H1 (cell line): ENCODE measurements around the gene UTP25. TPM values are rescaled to one million over a fixed set of nuclear protein-coding genes. Genes with fewer than 3 reads are reported as not detected.

Experiments
- CTCF ChIA-PET: fragments of 300-600 bp; sonication (Branson Sonifier 250); formaldehyde crosslinking; loops from one replicate; lab custom pipeline; 2021; ENCODE audit not compliant: partially characterized antibody; lab: Charles Lee
- POLR2A ChIA-PET: fragments of 300-600 bp; sonication (Branson Sonifier 250); formaldehyde crosslinking; loops from one replicate; lab custom pipeline; 2021; ENCODE audit warnings: inconsistent platforms; ENCODE audit not compliant: partially characterized antibody; lab: Charles Lee
- DNase-seq, 2 experiments: peaks; one replicate each; pipeline versions ENCODE4 v3.0.0 to v3.0.0-alpha.2; 2010 to 2022; ENCODE audit warnings: low spot score in 2 of 2, low read depth in 1 of 2, mixed read lengths in 1 of 2
- FAIRE-seq: peaks from 2 replicates; lab custom pipeline; 2011; peaks lifted over from hg19 to GRCh38; lab: Jason Lieb, UNC
- H2AFZ ChIP-seq: 2 replicates; pipeline ENCODE4 v1.8.1; 2012; ENCODE audit warnings: low read length, inconsistent platforms
- H2AK5ac ChIP-seq: 2 replicates; pipeline ENCODE4 v1.6.1; 2013; ENCODE audit warnings: low read depth, low read length
- H2BK120ac ChIP-seq: replicated peaks from 2 replicates; pipeline ENCODE3; 2013; ENCODE audit warnings: low read depth, low read length, inconsistent platforms
- H2BK12ac ChIP-seq: 2 replicates; pipeline ENCODE4 v1.6.1; 2013; ENCODE audit warnings: low read depth, low read length
- H2BK15ac ChIP-seq: 2 replicates; pipeline ENCODE4 v1.6.1; 2013; ENCODE audit warnings: low read length
- H2BK20ac ChIP-seq: 2 replicates; pipeline ENCODE4 v1.6.1; 2013; ENCODE audit warnings: low read length
- H2BK5ac ChIP-seq: 2 replicates; pipeline ENCODE4 v1.6.1; 2013; ENCODE audit warnings: low read depth, low read length
- H3K14ac ChIP-seq: 2 replicates; pipeline ENCODE4 v1.6.1; 2013; ENCODE audit warnings: inconsistent platforms; ENCODE audit not compliant: insufficient read length
- H3K18ac ChIP-seq: 2 replicates; pipeline ENCODE4 v1.6.1; 2013; ENCODE audit warnings: low read length; ENCODE audit errors: extremely low read depth
- H3K23ac ChIP-seq: 2 replicates; pipeline ENCODE4 v1.6.1; 2013; ENCODE audit warnings: inconsistent platforms; ENCODE audit not compliant: insufficient read length
- H3K23me2 ChIP-seq: 2 replicates; pipeline ENCODE4 v1.6.1; 2013; ENCODE audit warnings: low read depth, low read length
- H3K27ac ChIP-seq: 2 replicates; pipeline ENCODE4 v1.6.1; 2011; ENCODE audit warnings: low read depth, low read length, inconsistent platforms
- H3K27me3 ChIP-seq, 4 experiments: replicated peaks in 1 of 4; 1 replicate in 1 of 4; 2 replicates in 3 of 4; pipeline versions ENCODE4 v1.6.1 to v1.8.1; 2011 to 2013; ENCODE audit warnings: low read length in 3 of 4, mild to moderate bottlenecking in 3 of 4, inconsistent platforms in 2 of 4, mixed read lengths in 2 of 4, moderate library complexity in 1 of 4; ENCODE audit not compliant: control insufficient read depth in 3 of 4, insufficient read depth in 3 of 4; ENCODE audit errors: extremely low read depth in 1 of 4
- H3K36me3 ChIP-seq, 4 experiments: 2 replicates each; pipeline versions ENCODE4 v1.6.1 to v1.8.1; 2011 to 2013; ENCODE audit warnings: mild to moderate bottlenecking in 4 of 4, low read length in 3 of 4, moderate library complexity in 2 of 4, control low read depth in 1 of 4, inconsistent platforms in 1 of 4; ENCODE audit not compliant: insufficient read depth in 4 of 4, control insufficient read depth in 2 of 4
- H3K4ac ChIP-seq: replicated peaks from 2 replicates; pipeline ENCODE3; 2013; ENCODE audit warnings: low read length, low read depth, mixed read lengths, inconsistent platforms; ENCODE audit not compliant: insufficient read length
- H3K4me1 ChIP-seq, 4 experiments: replicated peaks in 1 of 4; 1 replicate in 1 of 4; 2 replicates in 3 of 4; pipeline versions ENCODE4 v1.6.1 to v1.8.1; 2011 to 2013; ENCODE audit warnings: low read length in 3 of 4, inconsistent platforms in 2 of 4, mixed read lengths in 1 of 4; ENCODE audit not compliant: insufficient read depth in 4 of 4, control insufficient read depth in 3 of 4
- H3K4me2 ChIP-seq, 2 experiments: 2 replicates each; pipeline versions ENCODE4 v1.6.1 to v1.8.1; 2011 to 2013; ENCODE audit warnings: low read depth in 2 of 2, low read length in 2 of 2, control low read depth in 1 of 2, inconsistent platforms in 1 of 2, mild to moderate bottlenecking in 1 of 2; ENCODE audit not compliant: insufficient read depth in 1 of 2
- H3K4me3 ChIP-seq, 4 experiments: fragments of 200-600, 300-600 bp in 1 of 4; sonication (generic), shearing (Covaris generic), sonication (Bioruptor Twin) in 1 of 4; 2 replicates each; pipeline versions ENCODE4 v1.5.1 to v1.8.1; 2011 to 2016; ENCODE audit warnings: low read length in 4 of 4, low read depth in 3 of 4, control low read depth in 2 of 4, inconsistent platforms in 2 of 4, mild to moderate bottlenecking in 2 of 4, mixed read lengths in 1 of 4, moderate library complexity in 1 of 4; ENCODE audit not compliant: insufficient read depth in 2 of 4; ENCODE audit errors: extremely low read depth in 1 of 4
- H3K56ac ChIP-seq: replicated peaks from 2 replicates; pipeline ENCODE3; 2013; ENCODE audit warnings: low read depth, mild to moderate bottlenecking, mixed read lengths, low read length, inconsistent platforms; ENCODE audit not compliant: insufficient read length
- H3K79me1 ChIP-seq: 2 replicates; pipeline ENCODE4 v1.6.1; 2013; ENCODE audit warnings: low read depth, low read length, control low read depth
- H3K79me2 ChIP-seq, 2 experiments: 2 replicates each; pipeline versions ENCODE4 v1.6.1 to v1.8.1; 2012 to 2013; ENCODE audit warnings: low read length in 2 of 2, mild to moderate bottlenecking in 2 of 2, inconsistent platforms in 1 of 2; ENCODE audit not compliant: insufficient read depth in 2 of 2, control insufficient read depth in 1 of 2
- H3K9ac ChIP-seq, 4 experiments: replicated peaks in 1 of 4; 1 replicate in 1 of 4; 2 replicates in 3 of 4; pipeline versions ENCODE4 v1.6.1 to v1.8.1; 2011 to 2013; ENCODE audit warnings: low read depth in 3 of 4, low read length in 3 of 4, control low read depth in 2 of 4, mild to moderate bottlenecking in 2 of 4, moderate library complexity in 2 of 4, inconsistent platforms in 1 of 4; ENCODE audit errors: extremely low read depth in 1 of 4
- H3K9me3 ChIP-seq, 2 experiments: 2 replicates each; pipeline versions ENCODE4 v1.6.1 to v1.8.1; 2012 to 2013; ENCODE audit warnings: mild to moderate bottlenecking in 2 of 2, moderate library complexity in 2 of 2, control low read depth in 1 of 2, inconsistent platforms in 1 of 2, low read depth in 1 of 2, low read length in 1 of 2, mixed read lengths in 1 of 2; ENCODE audit not compliant: insufficient read depth in 2 of 2
- H4K20me1 ChIP-seq, 2 experiments: replicated peaks in 1 of 2; 2 replicates each; pipeline versions ENCODE3 to v1.8.1; 2011 to 2013; ENCODE audit warnings: inconsistent platforms in 2 of 2, low read length in 2 of 2, mild to moderate bottlenecking in 1 of 2; ENCODE audit not compliant: insufficient read depth in 2 of 2, control insufficient read depth in 1 of 2
- H4K5ac ChIP-seq: 2 replicates; pipeline ENCODE4 v1.6.1; 2013; ENCODE audit warnings: low read length, low read depth, mixed read lengths, inconsistent platforms; ENCODE audit not compliant: insufficient read length
- H4K8ac ChIP-seq: 2 replicates; pipeline ENCODE4 v1.8.0; 2013; ENCODE audit warnings: mild to moderate bottlenecking, moderate library complexity, low read length, inconsistent platforms; ENCODE audit not compliant: insufficient read depth; ENCODE audit errors: extremely low read depth
- H4K91ac ChIP-seq: replicated peaks from 2 replicates; pipeline ENCODE3; 2013; ENCODE audit warnings: low read length, mixed read lengths, inconsistent platforms; ENCODE audit not compliant: insufficient read length
- EP300 ChIP-seq, 2 experiments: IDR thresholded peaks; 1 replicate in 1 of 2; 2 replicates in 1 of 2; pipeline ENCODE4 v1.6.1; 2011 to 2012; ENCODE audit warnings: low read depth in 2 of 2, low read length in 2 of 2, mild to moderate bottlenecking in 2 of 2, borderline replicate concordance in 1 of 2, inconsistent platforms in 1 of 2, moderate library complexity in 1 of 2
- GTF2F1 ChIP-seq: IDR thresholded peaks from 2 replicates; pipeline ENCODE4 v1.6.1; 2012; ENCODE audit warnings: low read depth, low read length, improper control_type of control experiment, borderline replicate concordance
- MAFK ChIP-seq: IDR thresholded peaks from 2 replicates; pipeline ENCODE4 v1.6.1; 2012; ENCODE audit warnings: low read depth, mild to moderate bottlenecking, improper control_type of control experiment, low read length
- NANOG ChIP-seq: IDR thresholded peaks from 2 replicates; pipeline ENCODE4 v1.6.1; 2011; ENCODE audit warnings: low read length, low read depth, mild to moderate bottlenecking, inconsistent platforms; ENCODE audit not compliant: insufficient read depth, poor library complexity, severe bottlenecking
- SAP30 ChIP-seq: fragments of 300-600 bp; sonication (generic); IDR thresholded peaks from 2 replicates; pipeline ENCODE4 v1.7.1; 2012; ENCODE audit warnings: low read length, moderate library complexity, mild to moderate bottlenecking, inconsistent platforms; ENCODE audit not compliant: insufficient read depth, insufficient replicate concordance
- WGBS, 2 experiments: shearing (Covaris generic) in 1 of 2; methylation state at CpG; one replicate each; pipeline versions ENCODE4 v1.1.6 to v1.1.7; 2013 to 2015; ENCODE audit warnings: low lambda C conversion rate in 2 of 2, mixed read lengths in 2 of 2, inconsistent platforms in 1 of 2, low coverage in 1 of 2, missing lambda C conversion rate in 1 of 2; ENCODE audit not compliant: insufficient replicate concordance in 2 of 2, insufficient coverage in 1 of 2, insufficient read length in 1 of 2; ENCODE audit errors: extremely low coverage in 1 of 2, missing lambda C conversion rate in 1 of 2; 5-methylcytosine and 5-hydroxymethylcytosine counted together
- polyA plus RNA-seq, 7 experiments: library from polyadenylated mRNA; depleted of rRNA in 3 of 7; stranded (reverse) in 5 of 7; unstranded in 2 of 7; fragments of >200 nt in 5 of 7; fragments of 200-250 nt in 2 of 7; gene quantifications; 1 replicate in 5 of 7; 2 replicates in 1 of 7; 4 replicates in 1 of 7; pipeline versions ENCODE4 v1.2.1 to v1.2.3, GENCODE V29; 2011 to 2013; ENCODE audit warnings: missing spikeins in 2 of 7, mixed read lengths in 2 of 7
- total RNA-seq: library from RNA; stranded (reverse); fragmentation: NEBNext Ultra II Directional; extraction: Animal tissue kit (Norgen Biotek cat#: 25700); gene quantifications from 2 replicates; pipeline ENCODE4 v1.2.1, GENCODE V29; 2021
- TF ChIP-seq, protein P1 (sequence below): IDR thresholded peaks from 2 replicates; pipeline ENCODE4 v1.6.1; 2012; ENCODE audit warnings: inconsistent platforms

UTP25 gene
- total and polyA plus RNA-seq, 2 of the 8 experiments (the other 6 are each of a cell fraction or from before 2014, with no cell fraction given): 4.0 to 7.6 TPM

DNA sequence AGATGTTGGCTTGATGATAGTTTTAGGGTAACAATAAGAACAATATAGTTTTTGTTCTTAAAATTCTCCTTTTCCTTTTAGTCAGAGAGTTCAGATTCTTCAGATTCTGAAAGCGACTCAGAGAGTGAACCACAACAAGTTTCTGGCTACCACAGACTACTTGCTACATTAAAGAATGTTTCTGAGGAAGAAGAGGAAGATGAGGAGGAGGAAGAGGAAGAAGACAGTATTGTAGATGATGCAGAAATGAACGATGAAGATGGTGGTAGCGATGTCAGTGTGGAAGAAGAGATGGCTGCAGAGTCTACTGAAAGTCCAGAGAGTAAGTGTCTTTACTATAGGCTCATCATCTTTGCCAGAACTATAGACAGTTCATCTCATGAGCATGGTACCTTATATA is 3.0 kb downstream of the UTP25 start:
- Histone ChIP-seq H2BK120ac (no peak overlapping the region), H2BK15ac (no peak overlapping the region), H2BK20ac (no peak overlapping the region), H3K23ac (no peak overlapping the region), H3K9ac (no peak overlapping the region), H3K4me2 (no peak overlapping the region), H3K56ac (no peak overlapping the region), H2BK12ac (no peak overlapping the region), H3K23me2 (no peaks in the 10 kb centered on the region), H3K4me1 (no peaks in the 10 kb centered on the region), H4K8ac (no peak overlapping the region), H3K27me3 (no peaks in the 10 kb centered on the region), H3K14ac (no peak overlapping the region), H3K4me3 (no peak overlapping the region), H3K27ac (no peak overlapping the region), H3K4ac (no peak overlapping the region), H4K20me1 (peaks cover 0 to 4% of the 10 kb centered on the region in 2 experiments), H4K5ac (no peak overlapping the region), H3K9me3 (no peaks in the 10 kb centered on the region), H2AK5ac (no peak overlapping the region), H3K36me3 (peaks cover 11 to 44% (median 33%) of the 10 kb centered on the region in 4 experiments), H3K79me2 (peaks cover 0 to 10% of the 10 kb centered on the region in 2 experiments; a peak in 2 of 4 replicates), H2AFZ (no peak overlapping the region), H3K79me1 (no peaks in the 10 kb centered on the region), H4K91ac (no peak overlapping the region), H2BK5ac (no peak overlapping the region), H3K18ac (no peak overlapping the region)
- TF ChIP-seq NANOG: no peak
- no peak for TF ChIP-seq GTF2F1
- TF ChIP-seq, protein P1, sequence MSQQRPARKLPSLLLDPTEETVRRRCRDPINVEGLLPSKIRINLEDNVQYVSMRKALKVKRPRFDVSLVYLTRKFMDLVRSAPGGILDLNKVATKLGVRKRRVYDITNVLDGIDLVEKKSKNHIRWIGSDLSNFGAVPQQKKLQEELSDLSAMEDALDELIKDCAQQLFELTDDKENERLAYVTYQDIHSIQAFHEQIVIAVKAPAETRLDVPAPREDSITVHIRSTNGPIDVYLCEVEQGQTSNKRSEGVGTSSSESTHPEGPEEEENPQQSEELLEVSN: no peak
- TF ChIP-seq EP300 (IDR thresholded peaks at IDR 0.05; ENCODE audit: borderline replicate concordance in 1 of 2, low read depth in 2 of 2, low read length in 2 of 2): no peak
- no peak for TF ChIP-seq SAP30
- TF ChIP-seq MAFK: no peak
- 96 to 100% methylated on average over 2 to 3 of the region's 3 CpGs for WGBS, 2 experiments
- ChIA-PET CTCF (no interaction called here), POLR2A (no interaction called here)
- DNase-seq: no peak
- FAIRE-seq: no peak
